ENCODE results near the gene TRIM8. TPM values are rescaled to one million over a fixed set of nuclear protein-coding genes. Genes with fewer than 3 reads are reported as not detected.
A peak's percentile ranks its signal among the peaks of the same experiment; 100 is the strongest.

Gene TRIM8
- total RNA-seq, 1 donor from 2014 or later = 109 TPM

DNA sequence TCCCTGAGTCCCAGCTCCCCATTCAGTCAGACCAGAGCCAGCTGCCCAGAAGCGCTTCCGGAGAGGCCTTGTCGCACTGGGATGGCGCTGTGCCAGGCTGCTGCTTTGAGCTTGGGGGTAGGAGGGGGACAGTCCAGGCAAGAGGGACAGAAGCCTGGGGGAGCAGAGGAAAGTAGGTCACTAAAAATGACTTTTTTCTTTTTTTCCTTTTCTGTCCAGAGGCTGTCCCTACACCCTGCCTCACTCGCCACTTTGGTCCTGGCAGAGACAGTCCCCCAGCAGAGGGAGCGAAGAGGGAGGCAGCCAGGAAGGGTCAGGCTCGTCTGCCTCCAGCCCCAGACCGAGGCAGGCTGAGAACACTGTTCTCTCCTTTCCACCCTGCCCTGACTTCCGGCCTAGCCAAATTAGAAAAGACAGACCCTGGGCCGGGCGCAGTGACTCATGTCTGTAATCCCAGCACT is 15.8 kb upstream of the TRIM8 start:
- DNase-seq (ENCODE audit: missing footprints) = peak; percentile 90
- intact Hi-C loops (cut with DNase I) = no loop called here

GRCh38 chr10:102629661-102630614 is 14.3 kb upstream of the TRIM8 start:
- peak; percentile 60 for DNase-seq (ENCODE audit: missing footprints)
- intact Hi-C loops (cut with DNase I) = no loop called here
- ATAC-seq = no peak

More for the DNA sequence above, 15.8 kb upstream of the TRIM8 start:
- ATAC-seq = peak; percentile 54

GRCh38 chr10:102630663-102631062 is 13.6 kb upstream of the TRIM8 start:
- intact Hi-C loops (cut with DNase I) = no loop called here
- ATAC-seq = no peak
- no peak for DNase-seq (ENCODE audit: missing footprints)

- intact Hi-C loops (cut with DNase I) = no loop called here
- ATAC-seq (no peak), DNase-seq (ENCODE audit: missing footprints) (no peak)
These were observed 12.5 kb upstream of the TRIM8 start for GRCh38 chr10:102631525-102632393.

GRCh38 chr10:102632394-102633111 is 11.7 kb upstream of the TRIM8 start:
- ATAC-seq (peak; percentile 30), DNase-seq (ENCODE audit: missing footprints) (peak; percentile 66)
- intact Hi-C loops (cut with DNase I) = no loop called here

GRCh38 chr10:102633287-102633686 is 11.0 kb upstream of the TRIM8 start:
- peak; percentile 76 for DNase-seq (ENCODE audit: missing footprints)
- intact Hi-C loops (cut with DNase I) = no loop called here
- ATAC-seq = peak; percentile 9

DNA sequence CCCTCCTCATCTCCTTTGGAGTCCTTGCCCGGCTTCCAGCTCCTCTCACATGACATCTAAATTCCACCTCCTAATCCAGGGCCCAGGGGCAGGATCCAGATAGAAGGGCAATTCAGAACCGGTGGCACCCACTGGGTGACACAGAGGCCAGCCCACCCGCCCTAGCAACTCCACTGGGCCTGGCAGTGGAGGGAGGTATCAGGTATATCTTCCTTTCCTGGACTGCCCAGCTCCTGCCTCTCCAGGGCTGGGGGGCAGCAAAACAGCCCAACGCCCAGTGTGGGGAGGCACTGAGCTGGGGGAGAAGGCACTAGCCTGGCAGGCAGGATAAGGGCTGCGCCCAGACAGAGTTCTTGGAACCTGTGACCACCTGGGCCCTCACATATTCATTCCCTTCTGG is 10.4 kb upstream of the TRIM8 start:
- DNase-seq (ENCODE audit: missing footprints) (peak; percentile 50), ATAC-seq (no peak)

GRCh38 chr10:102634686-102635085 is 9.6 kb upstream of the TRIM8 start:
- intact Hi-C loops (cut with DNase I) = no loop called here
- ATAC-seq = no peak
- DNase-seq (ENCODE audit: missing footprints) = peak; percentile 53

More for the DNA sequence above, 10.4 kb upstream of the TRIM8 start:
- intact Hi-C loops (cut with DNase I) = no loop called here

DNA sequence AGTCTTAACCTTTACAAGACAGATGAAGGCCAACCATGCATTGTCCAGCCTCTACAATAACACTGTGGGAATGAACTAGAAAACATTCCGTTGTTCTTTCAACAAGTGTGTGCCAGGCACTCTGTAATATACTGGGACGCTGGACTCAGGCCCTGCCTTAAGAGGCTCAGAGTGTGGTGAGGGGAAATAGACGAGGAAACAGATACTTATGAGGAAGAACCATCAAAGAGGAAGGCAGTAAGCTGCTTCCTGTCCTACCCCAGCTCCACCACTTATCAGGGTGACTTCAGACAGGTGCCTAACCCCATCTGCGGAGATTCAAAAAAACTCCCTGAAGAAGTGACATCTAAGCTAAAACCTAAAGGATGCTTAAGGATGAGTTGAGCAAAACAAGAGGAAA is 8.9 kb upstream of the TRIM8 start:
- peak; percentile 11 for ATAC-seq
- no peak for DNase-seq (ENCODE audit: missing footprints)
- intact Hi-C loops (cut with DNase I) = no loop called here

DNA sequence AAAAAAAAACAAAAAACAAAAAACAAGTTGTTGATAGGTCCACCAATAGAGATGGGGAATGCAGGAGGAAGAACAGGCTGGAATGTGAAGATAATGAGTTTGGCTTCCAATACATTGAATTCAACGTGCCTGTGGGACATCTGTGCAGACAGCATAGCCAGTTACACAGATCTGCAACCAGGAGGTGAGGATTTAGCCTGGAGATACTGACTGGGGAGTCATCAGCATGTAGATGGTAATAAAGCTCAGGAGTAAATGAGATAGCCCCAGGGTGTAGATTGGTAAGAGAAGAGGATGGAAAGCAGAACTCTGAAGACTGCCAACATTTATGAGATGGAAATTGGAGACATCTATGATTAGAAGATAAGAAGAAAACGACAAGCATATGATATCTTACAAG is 4.7 kb upstream of the TRIM8 start:
- intact Hi-C loops (cut with DNase I) = no loop called here
- DNase-seq (ENCODE audit: missing footprints) = no peak
- ATAC-seq = no peak

- no peak for DNase-seq (ENCODE audit: missing footprints)
- ATAC-seq = no peak
- intact Hi-C loops (cut with DNase I) = loop anchor here (10.0 kb wide), 1 partner anchor 133 kb away; no protein-coding TSS in a partner anchor
These were observed 2.9 kb upstream of the TRIM8 start for GRCh38 chr10:102641402-102641801.

- intact Hi-C loops (cut with DNase I) = loop anchor here (2.0 to 10.0 kb wide), 4 partner anchors 21 to 139 kb away; partner anchors contain the start of genes ACTR1A and SUFU
- ATAC-seq = peak; percentile 77
- peak; percentile 99 for DNase-seq (ENCODE audit: missing footprints)
These were observed 2.2 kb upstream of the TRIM8 start for GRCh38 chr10:102641880-102642735.

DNA sequence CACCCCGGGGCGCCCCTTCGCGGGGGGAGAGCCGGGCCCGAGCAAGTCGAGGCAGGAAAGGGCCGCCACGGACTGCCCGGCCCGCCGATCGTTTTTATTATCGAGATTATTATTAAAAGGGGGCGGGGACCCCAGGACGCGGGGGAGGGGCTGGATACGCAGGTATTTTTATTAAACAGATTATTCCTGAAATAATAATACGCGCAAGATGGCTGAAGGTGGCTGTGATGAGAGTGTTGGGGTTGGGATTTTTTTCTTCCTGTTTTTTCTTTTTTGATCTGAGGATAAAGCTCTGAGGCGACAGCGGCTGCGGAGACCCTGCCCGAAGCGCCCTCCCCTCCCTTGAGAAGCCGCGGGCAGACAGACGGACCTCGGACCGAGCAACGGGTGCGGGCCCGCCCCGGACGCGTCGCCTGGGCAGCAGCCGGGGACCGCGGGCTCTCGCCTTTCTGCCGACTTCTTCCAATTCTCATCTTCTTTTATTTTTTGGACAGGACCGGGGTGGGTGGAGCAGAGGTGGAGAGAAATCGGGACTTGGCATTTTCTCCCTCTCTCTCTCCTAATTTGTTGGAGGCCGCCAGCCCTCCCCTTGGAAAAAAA is 1.4 kb upstream of the TRIM8 start:
- ATAC-seq = peak; percentile 2
- DNase-seq (ENCODE audit: missing footprints) = peak; percentile 85
- intact Hi-C loops (cut with DNase I) = loop anchor here (2.0 to 10.0 kb wide), 4 partner anchors 22 to 140 kb away; partner anchors contain the start of genes ACTR1A and SUFU

- intact Hi-C loops (cut with DNase I) = loop anchor here (2.0 to 10.0 kb wide), 5 partner anchors 23 to 141 kb away; partner anchors contain the start of genes ACTR1A and SUFU
- DNase-seq (ENCODE audit: missing footprints) = peak; percentile 84
- peak; percentile 17 for ATAC-seq
These were observed 778 bp upstream of the TRIM8 start for GRCh38 chr10:102643336-102644065.

DNA sequence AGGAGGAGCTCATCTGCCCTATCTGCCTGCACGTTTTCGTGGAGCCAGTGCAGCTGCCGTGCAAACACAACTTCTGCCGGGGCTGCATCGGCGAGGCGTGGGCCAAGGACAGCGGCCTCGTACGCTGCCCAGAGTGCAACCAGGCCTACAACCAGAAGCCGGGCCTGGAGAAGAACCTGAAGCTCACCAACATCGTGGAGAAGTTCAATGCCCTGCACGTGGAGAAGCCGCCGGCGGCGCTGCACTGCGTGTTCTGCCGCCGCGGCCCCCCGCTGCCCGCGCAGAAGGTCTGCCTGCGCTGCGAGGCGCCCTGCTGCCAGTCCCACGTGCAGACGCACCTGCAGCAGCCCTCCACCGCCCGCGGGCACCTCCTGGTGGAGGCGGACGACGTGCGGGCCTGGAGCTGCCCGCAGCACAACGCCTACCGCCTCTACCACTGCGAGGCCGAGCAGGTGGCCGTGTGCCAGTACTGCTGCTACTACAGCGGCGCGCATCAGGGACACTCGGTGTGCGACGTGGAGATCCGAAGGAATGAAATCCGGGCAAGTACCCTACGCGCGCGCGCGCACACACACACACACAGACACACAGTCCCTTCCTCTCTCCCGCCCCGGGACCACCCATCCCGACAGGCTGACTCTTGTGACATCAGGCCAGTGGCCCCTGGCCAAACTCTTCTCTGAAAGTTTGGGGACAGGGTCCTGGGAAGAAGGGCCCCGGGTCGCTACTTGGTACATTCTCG is 538 bp downstream of the TRIM8 start:
- ATAC-seq (peak; percentile 14), DNase-seq (ENCODE audit: missing footprints) (peak; percentile 94)
- intact Hi-C loops (cut with DNase I) = loop anchor here (2.0 to 10.0 kb wide), 2 partner anchors 48 to 130 kb away; no protein-coding TSS in a partner anchor

DNA sequence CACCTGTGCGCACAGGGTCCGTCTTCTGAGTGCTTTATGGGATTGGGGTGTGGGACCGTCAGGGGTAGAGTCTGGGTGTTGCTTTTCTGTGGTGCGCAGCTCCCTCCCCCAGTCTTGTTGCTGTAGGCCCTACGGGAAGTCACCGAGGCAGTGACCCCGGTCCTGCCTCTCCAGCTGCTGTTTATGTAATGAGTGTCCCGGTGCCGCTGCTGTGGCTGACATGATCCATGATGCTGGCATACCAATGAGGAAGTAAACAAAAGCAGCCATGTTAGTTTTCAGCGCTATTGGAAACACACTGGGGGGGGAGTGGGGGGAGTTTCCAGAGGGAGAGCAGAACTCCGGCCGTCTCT is 1.1 kb downstream of the TRIM8 start:
- DNase-seq (ENCODE audit: missing footprints) (peak; percentile 91), ATAC-seq (peak; percentile 4)
- intact Hi-C loops (cut with DNase I) = loop anchor here (2.0 to 10.0 kb wide), 2 partner anchors 49 to 129 kb away; no protein-coding TSS in a partner anchor

Data from Right ventricle myocardium inferior (tissue), 1 donor.